Endothelial cell of hepatic sinusoid (primary cell): Measurements from ENCODE around the gene FAM107A.

Experiments
- in situ Hi-C: cut with HindIII; loops from 2 replicates; pipeline ENCODE4 v1.10.0; 2017; ENCODE audit warnings: low sequenced_read_pairs

FAM107A gene

DNA sequence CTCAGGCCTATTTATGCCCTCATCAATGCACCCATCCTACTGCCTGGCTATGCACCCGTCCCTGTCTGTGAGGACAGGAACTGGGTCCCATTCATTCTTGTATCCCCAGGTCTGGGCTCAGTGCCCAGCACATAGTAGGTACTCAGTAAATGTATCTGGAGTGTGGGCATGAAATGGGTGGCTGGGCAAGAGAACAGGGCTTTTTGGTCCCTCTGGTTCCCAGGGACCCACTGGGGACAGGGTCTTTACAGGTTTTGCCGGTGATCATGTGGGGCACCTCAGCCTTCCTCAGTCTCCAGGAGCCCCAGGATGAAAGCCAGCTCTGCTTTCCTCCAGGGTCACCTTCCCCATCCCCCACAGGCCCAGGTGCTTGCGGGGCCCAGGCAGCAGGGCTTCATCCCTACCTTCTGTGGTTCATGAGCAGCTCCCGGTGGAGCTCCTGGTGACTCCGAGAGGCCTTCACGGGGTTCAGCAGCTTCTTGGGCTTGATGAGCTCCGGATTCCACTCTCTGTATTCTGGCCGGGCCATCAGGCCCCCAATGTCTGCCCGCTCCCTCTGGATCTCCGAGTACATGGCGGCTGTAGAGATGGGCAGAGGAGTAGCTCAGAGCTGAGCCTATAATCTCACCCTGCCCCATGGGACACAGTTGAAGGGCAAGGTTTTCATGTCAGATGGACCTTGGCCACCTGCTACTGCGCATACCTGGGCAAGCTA lies 7.7 kb downstream of the FAM107A start:
- in situ Hi-C loops = no loop called here

- in situ Hi-C loops = no loop called here
Measured at GRCh38 chr3:58568572-58569286, 8.5 kb downstream of the FAM107A start.

GRCh38 chr3:58567251-58567515 lies 10.0 kb downstream of the FAM107A start:
- in situ Hi-C loops = no loop called here

DNA sequence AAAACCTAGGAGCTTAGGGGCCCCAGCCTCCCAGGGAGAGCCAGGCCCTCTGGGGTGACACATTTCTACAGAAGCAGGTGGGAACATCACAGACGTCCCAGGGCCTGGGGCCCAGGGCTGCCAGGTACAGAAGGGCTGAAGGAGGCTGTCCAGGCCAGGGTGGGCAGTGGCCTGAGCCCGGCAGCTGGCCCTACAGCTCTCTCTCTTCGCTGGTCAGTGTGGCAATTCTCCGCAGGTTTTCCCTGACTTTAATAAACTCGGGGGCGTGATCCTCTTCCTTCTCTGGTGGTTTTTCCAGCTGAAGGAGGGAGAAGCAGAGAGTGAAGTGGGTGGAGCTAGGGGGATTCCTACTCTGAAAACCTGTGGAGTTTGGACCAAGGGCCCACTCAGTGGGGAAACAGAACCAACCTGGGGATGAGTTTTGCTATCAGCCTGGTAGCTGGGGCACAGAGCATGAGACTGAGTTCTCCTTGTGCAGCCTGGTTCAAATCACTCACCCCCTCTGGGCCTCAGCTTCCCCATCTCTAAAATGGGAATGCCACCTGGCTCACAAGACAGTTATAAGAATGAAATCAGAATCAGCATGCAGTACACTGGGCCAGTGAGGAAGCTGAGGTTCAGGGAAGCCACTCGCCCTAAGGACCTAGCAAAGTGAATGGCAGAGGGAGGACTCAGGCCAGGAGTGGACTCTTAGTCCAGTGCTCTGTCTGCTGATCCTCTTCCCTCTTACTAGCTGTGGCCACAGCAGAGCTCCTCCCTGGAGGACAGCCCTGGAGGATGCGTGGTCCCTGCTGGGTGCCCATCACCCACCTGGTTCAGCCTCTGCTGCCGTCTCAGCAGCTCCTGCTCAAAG lies 10.6 kb downstream of the FAM107A start:
- in situ Hi-C loops = no loop called here

GRCh38 chr3:58565621-58566397 lies 11.4 kb downstream of the FAM107A start:
- in situ Hi-C loops = no loop called here

DNA sequence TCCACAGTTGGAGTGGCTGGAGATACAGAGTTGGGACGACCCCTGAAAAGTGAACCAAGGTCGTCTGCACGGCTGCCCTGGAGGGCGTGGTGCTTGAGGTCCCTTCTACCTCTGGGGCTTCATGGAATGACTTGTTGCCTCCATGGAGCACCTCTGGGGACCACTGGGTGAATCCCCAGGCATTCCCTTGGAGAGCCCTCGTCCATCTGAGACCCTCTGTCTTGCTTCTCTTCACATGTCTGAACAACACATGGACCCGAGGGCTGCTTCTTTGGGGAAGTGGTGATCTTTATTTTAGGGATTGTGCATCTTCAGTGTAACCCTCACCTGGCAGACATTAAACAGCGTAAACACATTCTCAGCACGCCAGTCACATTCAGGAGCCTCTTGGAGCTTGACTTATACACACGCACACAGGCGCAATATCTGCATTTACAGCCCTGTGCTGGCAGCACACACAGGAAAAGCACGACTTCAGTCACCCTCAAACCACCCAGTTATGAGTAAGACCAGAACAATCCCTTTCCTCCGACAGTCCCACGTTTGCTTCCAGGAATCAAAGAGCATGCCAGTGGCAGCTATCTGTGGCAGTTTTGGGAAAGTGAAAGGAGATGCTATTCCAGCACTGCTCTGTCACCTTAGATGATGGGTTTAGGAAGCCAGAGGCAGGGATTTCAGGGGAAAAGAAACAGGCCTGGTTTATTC lies 12.6 kb downstream of the FAM107A start:
- in situ Hi-C loops = no loop called here

DNA sequence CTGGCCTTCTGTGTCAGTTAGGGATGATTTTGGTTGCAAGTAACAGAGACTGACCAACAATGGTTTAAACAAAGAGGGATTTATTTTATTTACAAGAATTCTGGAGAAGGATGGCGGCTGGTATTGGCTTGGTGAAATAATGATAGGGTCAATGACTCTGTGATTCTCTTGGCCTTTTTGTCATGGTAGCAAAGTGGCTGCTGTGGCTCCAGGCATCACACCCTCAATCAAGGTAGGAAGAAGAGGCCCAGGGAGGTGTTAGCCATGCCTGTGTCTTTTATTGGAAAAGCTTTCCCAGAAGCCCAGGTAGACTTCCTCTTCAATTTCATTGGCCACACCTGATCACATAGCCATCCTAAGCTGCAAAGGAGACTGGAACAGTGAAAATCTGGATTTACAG lies 13.1 kb downstream of the FAM107A start:
- in situ Hi-C loops = no loop called here

- in situ Hi-C loops = no loop called here
Measured at GRCh38 chr3:58563386-58564035, 13.7 kb downstream of the FAM107A start.

GRCh38 chr3:58562498-58562897 lies 14.7 kb downstream of the FAM107A start:
- in situ Hi-C loops = no loop called here

- in situ Hi-C loops = no loop called here
Measured at GRCh38 chr3:58560771-58561311, 16.4 kb downstream of the FAM107A start.

DNA sequence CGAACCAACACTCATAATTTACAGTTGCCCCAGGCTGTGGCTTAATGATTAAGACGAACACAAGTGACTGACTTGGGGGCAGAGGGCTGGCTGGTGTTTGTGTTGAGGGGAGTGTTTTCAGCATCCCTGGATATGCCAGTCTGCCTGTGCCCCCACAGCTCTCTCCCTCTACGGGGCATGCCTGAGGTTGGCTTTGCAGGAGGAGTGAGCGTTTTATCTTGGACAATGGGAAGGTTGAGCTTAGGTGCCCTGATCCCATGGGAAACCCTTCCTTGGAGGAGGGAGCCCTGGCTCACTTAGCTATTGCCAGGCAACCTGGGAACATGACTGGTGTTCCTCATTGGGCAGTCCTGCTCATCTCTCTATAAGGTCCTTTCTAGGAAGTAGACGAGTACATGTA lies 17.6 kb downstream of the FAM107A start:
- in situ Hi-C loops = no loop called here

DNA sequence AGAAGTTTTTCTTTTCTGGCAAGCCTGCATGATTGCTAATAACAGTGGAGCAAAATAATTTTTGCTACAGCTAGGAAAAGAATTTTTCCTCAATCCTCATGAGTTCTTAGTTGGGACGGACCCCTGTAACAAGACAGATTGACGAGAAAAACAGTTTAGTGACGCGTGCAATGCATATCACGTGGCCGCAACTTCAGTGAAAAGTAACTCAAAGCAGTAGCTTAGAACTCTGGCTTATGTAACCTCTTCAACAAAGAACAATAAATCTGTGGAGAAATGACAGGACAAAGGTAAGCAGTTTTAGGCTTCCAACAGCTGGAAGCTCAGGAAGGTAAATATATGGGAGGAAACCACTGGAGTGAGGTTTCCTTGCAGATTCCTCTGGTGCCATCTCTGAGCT lies 19.7 kb downstream of the FAM107A start:
- in situ Hi-C loops = no loop called here

DNA sequence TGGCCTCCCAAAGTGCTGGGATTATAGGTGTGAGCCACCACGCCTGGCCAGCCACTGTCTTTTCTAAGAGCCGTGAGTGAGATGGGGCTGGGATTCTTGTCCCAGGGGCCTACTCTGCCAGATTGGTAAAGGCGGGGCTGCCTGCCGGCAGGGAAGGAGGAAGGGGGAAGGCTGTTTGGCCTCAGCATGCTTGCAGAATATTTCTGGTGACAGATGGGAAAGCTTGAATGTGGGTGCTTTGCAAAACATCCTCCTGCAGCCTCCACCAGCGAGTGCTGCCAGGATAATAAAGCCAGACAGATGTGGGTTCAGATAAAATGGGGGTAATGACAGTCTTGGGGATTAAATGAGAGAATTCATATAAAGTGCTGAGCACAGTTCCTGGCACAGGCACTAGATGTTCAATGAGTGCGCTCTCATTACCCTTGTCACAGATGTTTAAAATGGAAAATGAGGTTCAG lies 20.4 kb downstream of the FAM107A start:
- in situ Hi-C loops = no loop called here

DNA sequence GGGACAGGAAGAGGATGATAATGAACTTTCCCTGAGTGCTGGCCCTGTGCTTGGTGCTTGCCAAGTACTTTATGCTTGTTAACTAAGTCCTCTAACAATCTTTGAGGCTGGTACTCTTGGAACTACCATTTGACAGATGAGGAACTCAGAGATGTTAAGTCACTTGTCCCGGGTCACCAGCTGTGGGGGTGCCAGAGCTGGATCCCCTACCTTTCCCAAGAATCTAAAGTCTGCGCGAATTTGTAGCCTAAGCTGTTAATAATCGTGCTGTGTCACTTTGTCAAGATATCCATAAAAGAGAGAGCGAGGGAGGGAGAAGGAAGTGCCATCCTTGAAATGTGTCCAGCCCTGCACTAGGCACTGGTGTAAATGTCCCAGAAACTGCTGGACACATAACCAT lies 21.2 kb downstream of the FAM107A start:
- in situ Hi-C loops = no loop called here

DNA sequence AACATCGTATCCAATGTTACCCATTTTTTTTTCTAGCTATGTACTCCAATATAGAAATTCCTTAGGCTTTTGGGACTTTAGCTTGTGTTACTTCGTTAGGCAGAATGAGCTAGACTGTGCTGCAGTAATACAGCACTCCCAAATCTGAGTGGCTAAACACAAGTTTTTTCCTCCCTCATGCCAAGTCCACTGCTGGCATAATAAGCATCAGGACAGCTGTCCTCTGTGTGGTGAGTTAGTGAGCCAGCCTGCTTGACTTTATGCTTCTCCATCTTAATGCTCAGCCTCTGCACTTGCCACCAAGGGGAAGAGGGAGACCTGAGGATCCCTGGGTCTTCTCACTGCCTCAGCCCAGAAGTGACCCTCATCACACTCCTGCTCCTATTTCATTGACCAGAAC lies 22.0 kb downstream of the FAM107A start:
- in situ Hi-C loops = no loop called here

DNA sequence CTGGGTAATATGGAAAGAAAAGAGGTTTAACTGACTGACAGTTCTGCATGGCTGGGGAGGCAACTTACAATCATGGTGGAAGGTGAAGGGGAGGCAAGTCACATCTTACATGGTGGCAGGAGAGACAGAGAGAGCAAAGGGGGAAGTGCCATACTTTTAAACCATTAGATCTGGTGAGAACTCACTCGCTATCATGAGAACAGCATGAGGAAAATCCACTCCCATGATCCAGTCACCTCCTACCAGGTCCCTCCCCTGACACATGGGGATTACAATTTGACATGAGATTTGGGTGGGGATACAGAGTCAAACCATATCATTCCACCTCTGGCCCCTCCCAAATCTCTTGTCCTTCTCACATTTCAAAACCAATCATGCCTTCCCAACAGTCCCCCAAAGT lies 24.2 kb downstream of the FAM107A start:
- in situ Hi-C loops = no loop called here

- in situ Hi-C loops = no loop called here
Measured at GRCh38 chr3:58551636-58552180, 25.5 kb downstream of the FAM107A start.

- in situ Hi-C loops = no loop called here
Measured at GRCh38 chr3:58544541-58544940, 32.6 kb downstream of the FAM107A start.

- in situ Hi-C loops = no loop called here
Measured at GRCh38 chr3:58540176-58540858, 36.9 kb downstream of the FAM107A start.
